WTC11 (cell line): ENCODE measurements around the gene NETO2.

Experiments used
- CREM ChIP-seq: sonication (generic); formaldehyde crosslinking; IDR thresholded peaks from 2 replicates; pipeline ENCODE4 v1.8.1; 2022; ENCODE audit warnings: mild to moderate bottlenecking, missing genetic modification reagents, moderate library complexity
- MXD4 ChIP-seq: fragments of 250-450 bp; sonication (Bioruptor Pico); IDR thresholded peaks from 2 replicates; pipeline ENCODE4 v1.8.0; 2021; ENCODE audit warnings: mild to moderate bottlenecking, moderate library complexity, borderline replicate concordance
- NR1H2 ChIP-seq: sonication (generic); formaldehyde crosslinking; IDR thresholded peaks from 2 replicates; pipeline ENCODE4 v1.9.0; 2021; ENCODE audit warnings: mild to moderate bottlenecking, moderate library complexity, missing genetic modification reagents
- NR2C2 ChIP-seq: sonication (generic); formaldehyde crosslinking; IDR thresholded peaks from 2 replicates; pipeline ENCODE4 v1.8.0; 2022; ENCODE audit warnings: mild to moderate bottlenecking, missing genetic modification reagents
- TEAD1 ChIP-seq: sonication (generic); formaldehyde crosslinking; IDR thresholded peaks from 2 replicates; pipeline ENCODE4 v1.8.0; 2022; ENCODE audit warnings: mild to moderate bottlenecking, missing genetic modification reagents
- ZNF138 ChIP-seq: sonication (generic); formaldehyde crosslinking; conservative IDR thresholded peaks from 2 replicates; pipeline ENCODE4 v1.8.1; 2022; ENCODE audit warnings: mild to moderate bottlenecking, moderate library complexity, missing genetic modification reagents
- TF ChIP-seq, protein P1 (sequence below): fragments of 200-600 bp; IDR thresholded peaks from 2 replicates; pipeline ENCODE4 v1.8.0; 2022; ENCODE audit warnings: antibody characterized with exemption
- TF ChIP-seq, protein P2 (sequence below): sonication (generic); formaldehyde crosslinking; conservative IDR thresholded peaks from 2 replicates; pipeline ENCODE4 v1.8.1; 2022; ENCODE audit warnings: mild to moderate bottlenecking, missing genetic modification reagents

DNA sequence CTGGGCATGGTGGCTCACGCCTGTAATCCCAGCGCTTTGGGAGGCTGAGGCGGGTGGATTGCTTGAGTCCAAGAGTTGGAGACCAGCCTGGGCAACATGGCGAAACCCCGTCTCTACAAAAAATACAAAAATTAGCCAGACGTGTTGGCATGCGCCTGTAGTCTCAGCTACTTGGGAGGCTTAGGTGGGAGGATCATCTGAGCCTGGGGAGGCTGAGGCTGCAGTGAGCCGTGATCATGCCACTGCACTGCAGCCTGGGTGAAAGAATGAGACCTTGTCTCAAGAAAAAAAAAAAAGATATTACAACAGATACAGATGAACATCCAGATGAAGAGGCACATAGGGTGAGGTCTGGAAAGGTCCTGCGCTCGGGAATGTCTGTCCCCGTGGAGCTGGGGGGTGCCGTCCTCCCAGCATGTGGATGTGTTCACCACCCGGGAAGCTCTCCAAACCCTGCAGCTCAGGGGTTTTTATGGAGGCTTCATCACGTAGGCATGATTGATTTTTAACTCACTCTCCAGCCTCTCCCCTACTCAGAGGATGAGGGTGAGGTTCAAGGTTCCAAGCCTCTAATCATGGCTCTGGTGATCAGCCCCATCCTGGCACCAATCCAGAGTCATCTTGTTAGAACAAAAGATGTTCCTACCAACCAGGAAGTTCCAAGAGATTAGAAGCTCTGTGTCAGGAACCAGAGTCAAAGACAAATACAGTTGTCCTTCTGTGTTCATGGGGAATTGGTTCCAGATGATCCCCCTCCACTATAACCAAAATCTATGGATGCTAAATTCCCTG, 85.3 kb downstream of the NETO2 start:
- TF ChIP-seq MXD4: no peak
- TF ChIP-seq, protein P1, sequence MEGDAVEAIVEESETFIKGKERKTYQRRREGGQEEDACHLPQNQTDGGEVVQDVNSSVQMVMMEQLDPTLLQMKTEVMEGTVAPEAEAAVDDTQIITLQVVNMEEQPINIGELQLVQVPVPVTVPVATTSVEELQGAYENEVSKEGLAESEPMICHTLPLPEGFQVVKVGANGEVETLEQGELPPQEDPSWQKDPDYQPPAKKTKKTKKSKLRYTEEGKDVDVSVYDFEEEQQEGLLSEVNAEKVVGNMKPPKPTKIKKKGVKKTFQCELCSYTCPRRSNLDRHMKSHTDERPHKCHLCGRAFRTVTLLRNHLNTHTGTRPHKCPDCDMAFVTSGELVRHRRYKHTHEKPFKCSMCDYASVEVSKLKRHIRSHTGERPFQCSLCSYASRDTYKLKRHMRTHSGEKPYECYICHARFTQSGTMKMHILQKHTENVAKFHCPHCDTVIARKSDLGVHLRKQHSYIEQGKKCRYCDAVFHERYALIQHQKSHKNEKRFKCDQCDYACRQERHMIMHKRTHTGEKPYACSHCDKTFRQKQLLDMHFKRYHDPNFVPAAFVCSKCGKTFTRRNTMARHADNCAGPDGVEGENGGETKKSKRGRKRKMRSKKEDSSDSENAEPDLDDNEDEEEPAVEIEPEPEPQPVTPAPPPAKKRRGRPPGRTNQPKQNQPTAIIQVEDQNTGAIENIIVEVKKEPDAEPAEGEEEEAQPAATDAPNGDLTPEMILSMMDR: no peak
- no peak for TF ChIP-seq TEAD1 (CRISPR knock-in tag)
- TF ChIP-seq, protein P2, sequence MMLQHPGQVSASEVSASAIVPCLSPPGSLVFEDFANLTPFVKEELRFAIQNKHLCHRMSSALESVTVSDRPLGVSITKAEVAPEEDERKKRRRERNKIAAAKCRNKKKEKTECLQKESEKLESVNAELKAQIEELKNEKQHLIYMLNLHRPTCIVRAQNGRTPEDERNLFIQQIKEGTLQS (CRISPR knock-in tag): no peak
- no peak for TF ChIP-seq ZNF138 (CRISPR knock-in tag)
- no peak for TF ChIP-seq CREM (CRISPR knock-in tag)
- no peak for TF ChIP-seq NR1H2 (CRISPR knock-in tag)
- TF ChIP-seq NR2C2 (CRISPR knock-in tag): no peak
